ENCODE results near the gene CKLF.

The CKLF gene

DNA sequence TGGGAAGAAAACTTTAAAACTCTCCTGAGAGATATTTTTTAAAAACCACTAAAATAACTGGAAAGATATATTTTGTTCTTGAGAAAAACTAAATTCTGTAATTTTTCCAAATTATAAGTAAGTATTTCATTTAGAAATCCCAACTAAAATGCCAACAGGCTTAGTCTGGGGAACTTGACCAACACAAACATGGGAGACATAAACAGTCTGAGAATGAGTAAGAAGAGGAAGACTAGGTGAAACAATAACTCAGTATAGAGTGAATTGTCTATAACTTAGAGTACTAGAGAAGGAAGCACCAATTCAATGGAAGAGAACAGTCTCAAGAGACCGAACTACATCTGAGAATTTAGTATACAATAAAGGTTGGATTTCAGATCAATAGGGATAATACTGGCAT is 16.8 kb downstream of the CKLF start:
- Histone ChIP-seq H3K27me3 (no peaks in the 10 kb centered on the region), H3K4me1 (no peaks in the 10 kb centered on the region), H3K9me3 (no peaks in the 10 kb centered on the region), H3K4me3 (ENCODE audit: low read depth, low read length) (no peak overlapping the region), H3K36me3 (peaks cover 7% of the 10 kb centered on the region; the same call in 1 of the 2 replicates)
- no peak for DNase-seq
- TF ChIP-seq CTCF (IDR thresholded peaks at IDR 0.05; ENCODE audit: low read depth, low read length) = no peak

- Histone ChIP-seq H3K36me3 (peaks cover 7% of the 10 kb centered on the region; the same call in 1 of the 2 replicates), H3K4me1 (no peaks in the 10 kb centered on the region), H3K27me3 (no peaks in the 10 kb centered on the region), H3K9me3 (no peaks in the 10 kb centered on the region), H3K4me3 (ENCODE audit: low read depth, low read length) (no peak overlapping the region)
- no peak for TF ChIP-seq CTCF (IDR thresholded peaks at IDR 0.05; ENCODE audit: low read depth, low read length)
- DNase-seq = no peak
These were observed 17.5 kb downstream of the CKLF start for GRCh38 chr16:66569827-66570405.

- TF ChIP-seq CTCF (IDR thresholded peaks at IDR 0.05; ENCODE audit: low read depth, low read length) = no peak
- no peak for DNase-seq
- H3K36me3 ChIP-seq = peaks cover 5% of the 10 kb centered on the region; the same call in 1 of the 2 replicates
- no peaks in the 10 kb centered on the region for H3K4me1 ChIP-seq
- H3K9me3 ChIP-seq = no peaks in the 10 kb centered on the region
- H3K27me3 ChIP-seq = no peaks in the 10 kb centered on the region; the same call in 1 of the 2 replicates
- H3K4me3 ChIP-seq (ENCODE audit: low read depth, low read length) = no peak overlapping the region
These were observed 20.0 kb downstream of the CKLF start for GRCh38 chr16:66572356-66572755.

- TF ChIP-seq CTCF (IDR thresholded peaks at IDR 0.05; ENCODE audit: low read depth, low read length) = no peak
- H3K36me3 ChIP-seq = no peaks in the 10 kb centered on the region
- DNase-seq = no peak
- H3K4me3 ChIP-seq (ENCODE audit: low read depth, low read length) = no peak overlapping the region
- H3K27me3 ChIP-seq = peaks cover 13% of the 10 kb centered on the region
- no peaks in the 10 kb centered on the region for H3K4me1 ChIP-seq
- peaks cover 1% of the 10 kb centered on the region; the same call in 1 of the 2 replicates for H3K9me3 ChIP-seq
These were observed 21.7 kb downstream of the CKLF start for GRCh38 chr16:66574081-66574480.

- Histone ChIP-seq H3K9me3 (peaks cover 2% of the 10 kb centered on the region; the same call in 1 of the 2 replicates), H3K4me3 (ENCODE audit: low read depth, low read length) (no peak overlapping the region), H3K4me1 (no peaks in the 10 kb centered on the region), H3K27me3 (peaks cover 18% of the 10 kb centered on the region), H3K36me3 (no peaks in the 10 kb centered on the region)
- TF ChIP-seq CTCF (IDR thresholded peaks at IDR 0.05; ENCODE audit: low read depth, low read length) = no peak
- DNase-seq = no peak
These were observed 22.2 kb downstream of the CKLF start for GRCh38 chr16:66574531-66574930.

DNA sequence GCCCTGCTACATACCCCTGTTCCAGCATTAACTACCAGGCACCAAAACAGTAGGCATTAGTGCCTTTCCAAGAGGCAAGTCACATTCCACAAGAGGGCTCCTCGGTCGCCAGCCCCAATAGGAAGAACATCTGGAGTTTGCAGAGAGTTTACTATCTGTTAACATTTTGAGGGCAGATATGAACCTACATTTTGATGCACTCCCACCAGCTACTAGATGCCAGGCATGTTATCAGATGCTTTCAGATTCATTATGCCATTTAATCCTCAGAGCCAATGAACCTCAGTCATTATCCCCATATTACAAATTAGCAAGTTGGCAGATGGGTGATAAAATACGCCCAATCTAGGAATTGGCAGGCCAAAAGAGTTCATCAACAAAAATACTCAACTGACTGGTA is 22.7 kb downstream of the CKLF start:
- Histone ChIP-seq H3K4me1 (no peaks in the 10 kb centered on the region), H3K4me3 (ENCODE audit: low read depth, low read length) (no peak overlapping the region), H3K27me3 (peaks cover 18% of the 10 kb centered on the region), H3K36me3 (no peaks in the 10 kb centered on the region), H3K9me3 (peaks cover 2% of the 10 kb centered on the region; the same call in 1 of the 2 replicates)
- no peak for DNase-seq
- TF ChIP-seq CTCF (IDR thresholded peaks at IDR 0.05; ENCODE audit: low read depth, low read length) = no peak

All from BE2C (cell line).